IMR-90 (cell line): Measurements from ENCODE around the gene LDLRAD3.

ENCODE experiments used
- MAFK ChIP-seq: IDR thresholded peaks from 2 replicates; pipeline ENCODE4 v1.6.1; 2012; ENCODE audit warnings: low read depth, low read length, improper control_type of control experiment
- RAD21 ChIP-seq: IDR thresholded peaks from 2 replicates; pipeline ENCODE4 v1.6.1; 2012; ENCODE audit warnings: low read length, improper control_type of control experiment
- RFX5 ChIP-seq: IDR thresholded peaks from 2 replicates; pipeline ENCODE4 v1.8.0; 2012; ENCODE audit warnings: low read depth, mild to moderate bottlenecking, low read length, moderate library complexity
- TF ChIP-seq, protein P1 (sequence below): conservative IDR thresholded peaks from 2 replicates; pipeline ENCODE4 v1.5.1; 2012; ENCODE audit warnings: mild to moderate bottlenecking, low read depth, low read length, improper control_type of control experiment

DNA sequence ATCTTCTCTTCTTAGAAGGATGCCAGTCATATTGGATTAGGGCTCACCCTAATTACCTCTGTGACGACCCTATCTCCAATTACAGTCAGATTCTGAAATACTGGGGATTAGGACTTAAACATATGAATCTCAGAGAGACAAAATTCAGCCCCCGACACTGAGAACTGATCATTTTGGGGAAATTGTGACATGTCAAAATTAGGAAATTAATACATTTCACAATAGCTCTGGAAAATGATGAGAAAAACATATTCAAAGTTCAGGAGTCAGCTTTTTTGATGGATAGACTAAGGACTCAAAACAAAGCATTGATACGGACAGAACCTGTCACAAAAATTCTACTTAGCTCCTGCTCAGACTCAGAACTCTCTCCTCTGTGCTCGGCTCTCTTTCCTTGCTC, 304.6 kb downstream of the LDLRAD3 start:
- TF ChIP-seq RFX5 (no peak), MAFK (no peak), RAD21 (no peak)
- TF ChIP-seq, protein P1, sequence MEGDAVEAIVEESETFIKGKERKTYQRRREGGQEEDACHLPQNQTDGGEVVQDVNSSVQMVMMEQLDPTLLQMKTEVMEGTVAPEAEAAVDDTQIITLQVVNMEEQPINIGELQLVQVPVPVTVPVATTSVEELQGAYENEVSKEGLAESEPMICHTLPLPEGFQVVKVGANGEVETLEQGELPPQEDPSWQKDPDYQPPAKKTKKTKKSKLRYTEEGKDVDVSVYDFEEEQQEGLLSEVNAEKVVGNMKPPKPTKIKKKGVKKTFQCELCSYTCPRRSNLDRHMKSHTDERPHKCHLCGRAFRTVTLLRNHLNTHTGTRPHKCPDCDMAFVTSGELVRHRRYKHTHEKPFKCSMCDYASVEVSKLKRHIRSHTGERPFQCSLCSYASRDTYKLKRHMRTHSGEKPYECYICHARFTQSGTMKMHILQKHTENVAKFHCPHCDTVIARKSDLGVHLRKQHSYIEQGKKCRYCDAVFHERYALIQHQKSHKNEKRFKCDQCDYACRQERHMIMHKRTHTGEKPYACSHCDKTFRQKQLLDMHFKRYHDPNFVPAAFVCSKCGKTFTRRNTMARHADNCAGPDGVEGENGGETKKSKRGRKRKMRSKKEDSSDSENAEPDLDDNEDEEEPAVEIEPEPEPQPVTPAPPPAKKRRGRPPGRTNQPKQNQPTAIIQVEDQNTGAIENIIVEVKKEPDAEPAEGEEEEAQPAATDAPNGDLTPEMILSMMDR: no peak
